Right lung (tissue), 5 donors: ENCODE results near the gene CD37. TPM values are rescaled to one million over a fixed set of nuclear protein-coding genes. Genes with fewer than 3 reads are reported as not detected.
A peak's percentile ranks its signal among the peaks of the same experiment; 100 is the strongest.

Experiments
- DNase-seq, 2 donors: peaks; one replicate each; pipeline ENCODE4 v3.0.0-alpha.2; 2013
- polyA plus RNA-seq, 5 donors: library from polyadenylated mRNA; unstranded; fragments of 120-200 nt; gene quantifications; one replicate each; pipeline versions ENCODE4 v1.2.1 to v1.2.3, GENCODE V29; 2013; ENCODE audit warnings: inconsistent platforms in 1 of 5, low replicate concordance in 1 of 5; ENCODE audit not compliant: insufficient read length in 5 of 5, insufficient read depth in 1 of 5

Gene CD37
- polyA plus RNA-seq, 5 donors: 35.1 to 50.8 (median 44.1) TPM

- DNase-seq: no peak
These were observed 39.6 kb downstream of the CD37 start for GRCh38 chr19:49374665-49375434.

GRCh38 chr19:49378512-49378911 lies 43.3 kb downstream of the CD37 start:
- DNase-seq: no peak

DNA sequence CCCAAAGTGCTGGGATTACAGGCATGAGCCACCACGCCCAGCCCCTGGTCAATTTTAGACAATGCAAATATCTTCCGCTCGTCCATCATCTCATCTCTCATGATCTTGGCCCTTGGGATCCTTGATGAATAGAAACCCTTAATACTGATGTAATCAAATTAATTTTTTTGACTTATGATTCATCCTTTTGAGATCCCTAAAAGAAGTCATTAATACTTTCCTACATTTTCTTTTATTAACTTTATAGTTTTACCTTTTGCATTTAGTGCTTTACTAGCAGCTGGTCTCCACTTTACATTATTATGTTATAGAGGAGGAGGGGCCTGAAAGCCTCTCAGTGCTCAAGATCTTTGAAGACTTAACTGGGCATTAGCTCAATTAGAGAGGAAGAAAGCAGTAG lies 45.2 kb downstream of the CD37 start:
- DNase-seq: no peak

- no peak for DNase-seq
These were observed 47.4 kb downstream of the CD37 start for GRCh38 chr19:49382639-49383038.

DNA sequence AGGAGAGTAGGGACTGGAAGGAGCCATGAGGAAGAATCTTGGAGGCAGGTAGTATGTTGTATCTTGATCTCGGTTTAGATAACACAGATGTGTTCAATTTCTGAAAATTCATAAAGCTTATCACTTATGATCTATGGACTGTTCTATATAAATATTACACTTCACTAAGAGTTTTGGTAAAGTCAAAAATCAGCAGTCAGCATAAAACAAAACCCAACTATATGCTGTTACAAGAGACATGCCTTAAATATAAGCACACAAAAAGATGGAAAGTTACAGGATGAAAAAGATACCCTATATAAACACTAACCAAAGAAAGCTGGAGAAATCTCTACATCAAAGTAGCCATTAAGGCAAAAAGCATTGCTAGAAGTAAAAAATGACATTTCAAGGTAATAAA lies 48.4 kb downstream of the CD37 start:
- no peak for DNase-seq

DNA sequence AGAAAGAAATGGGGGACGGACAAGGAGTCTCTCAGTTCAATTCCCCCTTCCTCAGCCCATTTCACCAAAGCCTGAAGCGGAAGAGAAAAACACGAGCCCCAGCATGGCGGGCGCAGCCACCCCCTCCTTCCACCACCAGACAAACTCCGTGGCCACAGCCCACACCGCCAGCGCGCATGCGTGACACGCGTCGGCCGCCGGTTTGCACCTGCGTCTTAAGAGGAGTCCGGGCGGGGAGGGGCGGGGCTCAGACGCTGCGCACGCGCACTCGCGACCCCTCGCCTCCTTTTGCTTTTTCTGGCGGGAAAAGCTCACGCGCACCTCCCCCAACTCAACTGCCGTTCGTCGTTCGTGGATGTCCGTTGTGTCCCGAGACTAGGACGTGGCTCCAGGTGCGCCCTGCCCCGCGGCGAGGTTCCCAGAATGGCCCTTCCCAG lies 52.7 kb downstream of the CD37 start, which contains the start of gene KASH5:
Gene KASH5 (plus strand): TSS at position 314 of the 437 bp plus-strand sequence. CDS start 2,635 bp downstream, outside the sequence.
- peak in 1 of 2 donors; percentile 15 for DNase-seq

DNA sequence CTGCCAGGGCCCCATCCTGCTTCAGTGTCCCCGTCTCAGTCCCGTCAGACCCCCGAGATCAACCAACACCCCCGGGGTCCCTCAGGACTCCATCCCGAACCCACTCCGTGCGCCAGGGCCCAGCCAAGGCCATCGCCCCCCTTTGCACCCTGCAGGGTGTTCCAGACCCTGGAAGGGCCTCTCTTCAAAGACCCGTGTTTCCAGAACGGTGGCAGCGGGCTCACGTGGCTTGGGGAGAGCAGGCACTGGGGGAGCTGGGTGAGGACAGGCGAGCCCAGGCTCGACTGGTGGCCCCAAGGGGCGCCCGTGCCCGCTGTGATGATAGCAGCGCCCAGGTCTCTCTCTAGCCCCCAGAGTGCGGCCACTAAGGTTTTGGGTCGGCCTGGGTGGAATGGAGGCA lies 54.2 kb downstream of the CD37 start:
- DNase-seq: no peak

Other genes with a start within 250 kb of the CD37 start
- gene SNRNP70, start 250.0 kb upstream of the CD37 start, polyA plus RNA-seq: 100 to 1,000 TPM; 292 to 376 (median 365) TPM
- 10 to 100 TPM in 2 of 5 donors, 1 to 10 TPM in 3; 6.4 to 14.5 (median 8.3) TPM for gene LIN7B, start 221.0 kb upstream of the CD37 start, polyA plus RNA-seq
- under 1 TPM in 3 of 5 donors, not detected in 2; 0.24 to 0.39 (median 0.28) TPM for gene C19orf73, start 216.3 kb upstream of the CD37 start, polyA plus RNA-seq
- 10 to 100 TPM in 1 of 5 donors, 1 to 10 TPM in 4; 4.7 to 10.4 (median 7.1) TPM for gene PPFIA3, start 215.9 kb upstream of the CD37 start, polyA plus RNA-seq
- gene HRC, start 180.0 kb upstream of the CD37 start, polyA plus RNA-seq: 10 to 100 TPM in 2 of 5 donors, 1 to 10 TPM in 3; 8.7 to 13.7 (median 9.8) TPM
- 10 to 100 TPM; 11.5 to 31.7 (median 24.9) TPM for gene TRPM4, start 177.6 kb upstream of the CD37 start, polyA plus RNA-seq
- gene SLC6A16, start 10.2 kb upstream of the CD37 start, polyA plus RNA-seq: 1 to 10 TPM; 2.7 to 5.3 (median 3.9) TPM
- gene TEAD2, start 27.0 kb downstream of the CD37 start, polyA plus RNA-seq: 100 to 1,000 TPM; 105 to 138 (median 117) TPM
- 1 to 10 TPM; 2.4 to 5.0 (median 3.6) TPM for gene DKKL1, start 28.5 kb downstream of the CD37 start, polyA plus RNA-seq
- gene KASH5, start 52.8 kb downstream of the CD37 start, polyA plus RNA-seq: not detected
- gene PTH2, start 88.0 kb downstream of the CD37 start, polyA plus RNA-seq: not detected
- not detected for gene GFY, start 90.0 kb downstream of the CD37 start, polyA plus RNA-seq
- gene SLC17A7, start 106.1 kb downstream of the CD37 start, polyA plus RNA-seq: under 1 TPM; 0.31 to 0.51 (median 0.34) TPM
- 10 to 100 TPM; 66.9 to 88.7 (median 78.2) TPM for gene PIH1D1, start 116.4 kb downstream of the CD37 start, polyA plus RNA-seq
- gene ALDH16A1, start 117.8 kb downstream of the CD37 start, polyA plus RNA-seq: 10 to 100 TPM; 12.8 to 24.3 (median 14.0) TPM
- 10 to 100 TPM in 1 of 5 donors, 1 to 10 TPM in 4; 4.8 to 10.1 (median 6.5) TPM for gene FLT3LG, start 138.8 kb downstream of the CD37 start, polyA plus RNA-seq
- gene RPL13A, start 152.2 kb downstream of the CD37 start, polyA plus RNA-seq: 1,000 to 10,000 TPM; 3,241 to 4,813 (median 3,633) TPM
- gene RPS11, start 161.0 kb downstream of the CD37 start, polyA plus RNA-seq: 1,000 to 10,000 TPM; 3,362 to 3,985 (median 3,582) TPM
- gene FCGRT, start 177.3 kb downstream of the CD37 start, polyA plus RNA-seq: 100 to 1,000 TPM; 258 to 406 (median 318) TPM
- 10 to 100 TPM; 13.9 to 48.4 (median 21.5) TPM for gene RCN3, start 192.6 kb downstream of the CD37 start, polyA plus RNA-seq
- gene NOSIP, start 245.2 kb downstream of the CD37 start, polyA plus RNA-seq: 10 to 100 TPM; 51.0 to 80.7 (median 59.0) TPM
- 1 to 10 TPM; 3.3 to 6.1 (median 4.4) TPM for gene PRRG2, start 245.9 kb downstream of the CD37 start, polyA plus RNA-seq